A549 (cell line): Measurements from ENCODE around the gene HNRNPM. TPM values are rescaled to one million over a fixed set of nuclear protein-coding genes. Genes with fewer than 3 reads are reported as not detected.

Source experiments
- ATAC-seq, 2 experiments: fragments of 200-7000 bp in 1 of 2; fragments of >200 bp in 1 of 2; cut with Nextera tagmentation in 1 of 2; cut with Tn5 transposase in 1 of 2; 3 replicates each; pipeline versions ENCODE4 v1.8.0 to v1.9.1; 2018 to 2020; ENCODE audit warnings: mild to moderate bottlenecking in 1 of 2, moderate library complexity in 1 of 2
- CTCF ChIA-PET: fragments of 300-600 bp; sonication (Branson Sonifier 250); formaldehyde crosslinking; extraction: SDS; loops from one replicate; lab custom pipeline; 2021; ENCODE audit warnings: antibody characterized with exemption, inconsistent platforms; lab: Yijun Ruan, JAX
- POLR2A ChIA-PET: fragments of 350-600 bp; formaldehyde crosslinking; extraction: SDS; loops from one replicate; lab custom pipeline; 2021; ENCODE audit warnings: antibody characterized with exemption, inconsistent platforms; lab: Yijun Ruan, JAX
- DNase-seq, 2 experiments: peaks; one replicate each; pipeline versions ENCODE4 v3.0.0 to v3.0.0-alpha.2; 2011 to 2016; ENCODE audit warnings: low read depth in 1 of 2, low spot score in 1 of 2
- FAIRE-seq: peaks from 2 replicates; lab custom pipeline; 2011; peaks lifted over from hg19 to GRCh38; lab: Jason Lieb, UNC
- H3K27ac ChIP-seq, 2 experiments: fragments of >200 bp; sonication (Bioruptor Twin); formaldehyde crosslinking; 3 replicates each; pipeline ENCODE4 v1.5.1; 2016 to 2017
- H3K4me1 ChIP-seq: fragments of >200 bp; sonication (Bioruptor Twin); formaldehyde crosslinking; 3 replicates; pipeline ENCODE4 v1.6.1; 2016
- H3K4me2 ChIP-seq: fragments of >200 bp; sonication (Bioruptor Twin); formaldehyde crosslinking; 3 replicates; pipeline ENCODE4 v1.6.1; 2016
- H3K4me3 ChIP-seq: fragments of >200 bp; sonication (Bioruptor Twin); formaldehyde crosslinking; 3 replicates; pipeline ENCODE4 v1.5.1; 2016
- H3K9me3 ChIP-seq: fragments of >200 bp; sonication (Bioruptor Twin); formaldehyde crosslinking; 3 replicates; pipeline ENCODE4 v1.6.1; 2016
- ATOH8 ChIP-seq: fragments of 250-450 bp; sonication (Bioruptor Pico); IDR thresholded peaks from 2 replicates; pipeline ENCODE4 v1.5.0; 2020; ENCODE audit warnings: low read depth, mild to moderate bottlenecking, moderate library complexity
- BCL3 ChIP-seq: fragments of >200 bp; sonication (Bioruptor Twin); formaldehyde crosslinking; IDR thresholded peaks from 3 replicates; pipeline ENCODE4 v1.6.1; 2016
- CBX2 ChIP-seq: fragments of 200-600 bp; sonication (generic); IDR thresholded peaks from 2 replicates; pipeline ENCODE4 v1.6.1; 2016; ENCODE audit warnings: low read depth, mild to moderate bottlenecking, borderline replicate concordance
- CBX8 ChIP-seq: fragments of 200-600 bp; sonication (generic); IDR thresholded peaks from 2 replicates; pipeline ENCODE4 v1.6.1; 2016
- CTCF ChIP-seq: fragments of >200 bp; sonication (Bioruptor Twin); formaldehyde crosslinking; IDR thresholded peaks from 3 replicates; pipeline ENCODE4 v1.5.1; 2016
- E2F6 ChIP-seq: IDR thresholded peaks from 2 replicates; pipeline ENCODE4 v1.6.1; 2012; ENCODE audit warnings: low read depth, borderline replicate concordance
- EHF ChIP-seq: fragments of 250-450 bp; sonication (Bioruptor Pico); IDR thresholded peaks from 2 replicates; pipeline ENCODE4 v1.5.0; 2020; ENCODE audit warnings: mild to moderate bottlenecking
- EHMT2 ChIP-seq: fragments of 200-600 bp; sonication (generic); IDR thresholded peaks from 2 replicates; pipeline ENCODE4 v1.6.1; 2016; ENCODE audit warnings: antibody characterized with exemption, low read depth, mild to moderate bottlenecking, moderate library complexity
- HMGXB4 ChIP-seq: fragments of 250-450 bp; sonication (Bioruptor Pico); IDR thresholded peaks from 2 replicates; pipeline ENCODE4 v1.5.0; 2021; ENCODE audit warnings: mild to moderate bottlenecking, moderate library complexity, borderline replicate concordance
- HOXA7 ChIP-seq: fragments of 250-450 bp; sonication (Bioruptor Pico); IDR thresholded peaks from 2 replicates; pipeline ENCODE4 v1.5.0; 2020; ENCODE audit warnings: mild to moderate bottlenecking, moderate library complexity
- KDM5A ChIP-seq: fragments of 200-600 bp; sonication (generic); IDR thresholded peaks from 2 replicates; pipeline ENCODE4 v1.6.1; 2016; ENCODE audit warnings: antibody characterized with exemption, mild to moderate bottlenecking
- MAX ChIP-seq: IDR thresholded peaks from 2 replicates; pipeline ENCODE4 v1.6.1; 2012
- MAZ ChIP-seq: fragments of 150-350 bp; IDR thresholded peaks from 2 replicates; pipeline ENCODE4 v1.6.1; 2014; ENCODE audit warnings: antibody characterized with exemption, low read depth, low read length, borderline replicate concordance
- NPAS2 ChIP-seq: fragments of 250-450 bp; sonication (Bioruptor Pico); IDR thresholded peaks from 2 replicates; pipeline ENCODE4 v1.8.0; 2022; ENCODE audit warnings: mild to moderate bottlenecking, moderate library complexity, borderline replicate concordance
- PBX3 ChIP-seq: IDR thresholded peaks from 2 replicates; pipeline ENCODE4 v1.6.1; 2012
- RARB ChIP-seq: fragments of 250-450 bp; sonication (Bioruptor Pico); IDR thresholded peaks from 2 replicates; pipeline ENCODE4 v1.8.0; 2021; ENCODE audit warnings: mild to moderate bottlenecking, moderate library complexity
- REST ChIP-seq: fragments of 200-600 bp; sonication (generic); IDR thresholded peaks from 2 replicates; pipeline ENCODE4 v1.6.1; 2016; ENCODE audit warnings: antibody characterized with exemption, mild to moderate bottlenecking, moderate library complexity
- RFX5 ChIP-seq: fragments of 450-650 bp; IDR thresholded peaks from 2 replicates; pipeline ENCODE4 v1.7.1; 2014; ENCODE audit warnings: antibody characterized with exemption, mild to moderate bottlenecking, moderate library complexity
- SMC3 ChIP-seq: fragments of >200 bp; sonication (Bioruptor Twin); formaldehyde crosslinking; IDR thresholded peaks from 3 replicates; pipeline ENCODE4 v1.6.1; 2018; ENCODE audit warnings: inconsistent platforms
- ZFP36 ChIP-seq: fragments of 450-650 bp; IDR thresholded peaks from 2 replicates; pipeline ENCODE4 v1.6.1; 2014; ENCODE audit warnings: borderline replicate concordance; ENCODE audit not compliant: partially characterized antibody
- WGBS: methylation state at CpG from one replicate; pipeline ENCODE4 v1.1.6; 2017; ENCODE audit errors: missing lambda C conversion rate; 5-methylcytosine and 5-hydroxymethylcytosine counted together
- polyA plus RNA-seq, 4 experiments: library from polyadenylated mRNA; depleted of rRNA in 3 of 4; stranded (reverse); fragments of >200 nt; fragmentation: RNase III in 1 of 4; extraction: RNeasy Plus Mini Kit Qiagen cat#74134 plus additional on column Dnase treatment in 1 of 4; gene quantifications; 2 replicates in 3 of 4; 3 replicates in 1 of 4; pipeline ENCODE4 v1.2.3, GENCODE V29; 2011 to 2017

The HNRNPM gene
- polyA plus RNA-seq, 2 of the 4 experiments (the other 2 are of a cell fraction) = 168 to 352 TPM

- TF ChIP-seq BCL3 = no peak
Observed at GRCh38 chr19:8529369-8530006, 84.7 kb downstream of the HNRNPM start (continued).

GRCh38 chr19:8530061-8530679, 85.4 kb downstream of the HNRNPM start:
- DNase-seq (no peak), ATAC-seq (no peak), FAIRE-seq (no peak)
- POLR2A ChIA-PET = no interaction called here
- Histone ChIP-seq H3K4me3 (no peak overlapping the region), H3K4me1 (peaks cover 4% of the 10 kb centered on the region; the same call in 1 of the 3 replicates), H3K9me3 (no peaks in the 10 kb centered on the region), H3K4me2 (no peak overlapping the region), H3K27ac (no peak overlapping the region)
- no peak for TF ChIP-seq ATOH8 (CRISPR knock-in tag)
- TF ChIP-seq RFX5 = no peak
- no peak for TF ChIP-seq PBX3
- TF ChIP-seq RARB = no peak
- TF ChIP-seq EHMT2 = no peak
- no peak for TF ChIP-seq REST
- CTCF ChIA-PET = interaction anchor here (0.5 to 1.7 kb wide), 3 partner anchors 24 to 470 kb away, joined by 3 to 4 read pairs (median 3); no protein-coding TSS in a partner anchor
- 96% methylated on average over 34 of the region's 35 CpGs for whole genome bisulfite sequencing

GRCh38 chr19:8531470-8531869, 86.7 kb downstream of the HNRNPM start:
- ATAC-seq (no peak), DNase-seq (no peak), FAIRE-seq (no peak)
- POLR2A ChIA-PET = interaction anchor here (0.5 to 0.6 kb wide), 2 partner anchors 11 to 16 kb away, joined by 6 to 7 read pairs; no protein-coding TSS in a partner anchor
- Histone ChIP-seq H3K27ac (no peak overlapping the region), H3K4me3 (no peak overlapping the region), H3K4me1 (peaks cover 4% of the 10 kb centered on the region; the same call in 1 of the 3 replicates), H3K4me2 (no peak overlapping the region), H3K9me3 (no peaks in the 10 kb centered on the region)
- 92% methylated on average over 7 of the region's 7 CpGs for WGBS
- CTCF ChIA-PET = interaction anchor here (1.0 to 1.7 kb wide), 2 partner anchors 26 to 50 kb away, joined by 3 to 4 read pairs; no protein-coding TSS in a partner anchor
- TF ChIP-seq MAZ (no peak), RFX5 (no peak), EHF (CRISPR knock-in tag) (no peak), CBX2 (no peak), CTCF (no peak), HOXA7 (CRISPR knock-in tag) (no peak), NPAS2 (CRISPR knock-in tag) (no peak), KDM5A (no peak), CBX8 (no peak), SMC3 (no peak), ZFP36 (no peak), MAX (no peak), HMGXB4 (CRISPR knock-in tag) (no peak), E2F6 (no peak)
